DOHH2 (cell line): ENCODE results near the gene RABEP1.

Experiments used
- H3F3A ChIP-seq: fragments of 200-600 bp; sonication (generic), shearing (Covaris generic); 2 replicates; pipeline ENCODE4 v1.6.0; 2016; ENCODE audit warnings: antibody characterized with exemption, mild to moderate bottlenecking; ENCODE audit not compliant: control insufficient read depth, insufficient read depth
- H3K27ac ChIP-seq: fragments of 200-600 bp; sonication (generic); 2 replicates; pipeline ENCODE4 v1.5.1; 2014; ENCODE audit warnings: low read depth, mild to moderate bottlenecking, low read length, moderate library complexity
- H3K27me3 ChIP-seq: fragments of 200-600 bp; sonication (generic); 2 replicates; pipeline ENCODE4 v1.6.1; 2014; ENCODE audit warnings: mild to moderate bottlenecking, low read length, mixed read lengths; ENCODE audit not compliant: control insufficient read depth
- H3K36me3 ChIP-seq: fragments of 200-600 bp; sonication (generic); 2 replicates; pipeline ENCODE4 v1.6.1; 2014; ENCODE audit warnings: mild to moderate bottlenecking, low read length, moderate library complexity, mixed read lengths; ENCODE audit not compliant: control insufficient read depth
- H3K4me1 ChIP-seq: fragments of 200-600 bp; sonication (generic); 2 replicates; pipeline ENCODE4 v1.6.1; 2014; ENCODE audit warnings: mild to moderate bottlenecking, low read length, mixed read lengths; ENCODE audit not compliant: control insufficient read depth
- H3K4me2 ChIP-seq: fragments of 200-600 bp; sonication (generic); 2 replicates; pipeline ENCODE4 v1.6.0; 2014; ENCODE audit warnings: mild to moderate bottlenecking, low read length, moderate library complexity
- H3K4me3 ChIP-seq: fragments of 200-600 bp; sonication (generic); 2 replicates; pipeline ENCODE4 v1.5.1; 2014; ENCODE audit warnings: mild to moderate bottlenecking, low read length, mixed read lengths
- H3K79me2 ChIP-seq: fragments of 200-600 bp; sonication (generic); 2 replicates; pipeline ENCODE4 v1.6.1; 2014; ENCODE audit warnings: mild to moderate bottlenecking, low read length, mixed read lengths; ENCODE audit not compliant: control insufficient read depth
- H3K9me2 ChIP-seq: fragments of 200-600 bp; sonication (generic); replicated peaks from 2 replicates; pipeline ENCODE4 v1.6.1; 2014; ENCODE audit warnings: mild to moderate bottlenecking, low read length, mixed read lengths; ENCODE audit not compliant: control insufficient read depth
- H3K9me3 ChIP-seq: fragments of 200-600 bp; sonication (generic); 2 replicates; pipeline ENCODE4 v1.6.1; 2014; ENCODE audit warnings: antibody characterized with exemption, low read length, mixed read lengths; ENCODE audit not compliant: control insufficient read depth, insufficient read depth
- H4K20me1 ChIP-seq: fragments of 200-600 bp; sonication (generic); 2 replicates; pipeline ENCODE4 v1.6.0; 2014; ENCODE audit warnings: low read depth, mild to moderate bottlenecking, antibody characterized with exemption, low read length, moderate library complexity; ENCODE audit not compliant: control insufficient read depth, insufficient read depth
- CTCF ChIP-seq: fragments of 200-600 bp; sonication (generic); IDR thresholded peaks from one replicate; pipeline ENCODE4 v1.5.1; 2014; ENCODE audit warnings: antibody characterized with exemption, mild to moderate bottlenecking, low read depth, low read length; ENCODE audit not compliant: poor library complexity, severe bottlenecking
- EZH2phosphoT487 ChIP-seq: fragments of 200-600 bp; sonication (generic); IDR thresholded peaks from 2 replicates; pipeline ENCODE4 v1.6.1; 2017; ENCODE audit warnings: borderline replicate concordance, mild to moderate bottlenecking, antibody characterized with exemption, low read length, moderate library complexity, mixed read lengths

Gene RABEP1

GRCh38 chr17:5241861-5242671 is 40.0 kb upstream of the RABEP1 start:
- H4K20me1 ChIP-seq: no peaks in the 10 kb centered on the region
- no peaks in the 10 kb centered on the region for H3K9me2 ChIP-seq
- 0 out of 2 replicates have a peak, but pooled peaks cover 6% of the 10 kb centered on the region for H3K9me3 ChIP-seq
- H3K4me3 ChIP-seq: peak overlapping the region; percentile 63
- H3K4me1 ChIP-seq: peaks cover 46% of the 10 kb centered on the region
- H3F3A ChIP-seq: peaks cover 27% of the 10 kb centered on the region
- peaks cover 1% of the 10 kb centered on the region; the same call in 1 of the 2 replicates for H3K36me3 ChIP-seq
- no peaks in the 10 kb centered on the region for H3K27me3 ChIP-seq
- TF ChIP-seq CTCF (no peak), EZH2phosphoT487 (no peak)
- H3K4me2 ChIP-seq: peak overlapping the region; percentile 84
- no peaks in the 10 kb centered on the region for H3K79me2 ChIP-seq
- peak overlapping the region; percentile 93 for H3K27ac ChIP-seq

GRCh38 chr17:5247621-5248020 is 34.5 kb upstream of the RABEP1 start:
- peaks cover 17% of the 10 kb centered on the region for H3F3A ChIP-seq
- H4K20me1 ChIP-seq: no peaks in the 10 kb centered on the region
- no peak overlapping the region for H3K27ac ChIP-seq
- no peak overlapping the region for H3K4me2 ChIP-seq
- peaks cover 13% of the 10 kb centered on the region for H3K4me1 ChIP-seq
- no peaks in the 10 kb centered on the region for H3K9me3 ChIP-seq
- no peaks in the 10 kb centered on the region for H3K36me3 ChIP-seq
- TF ChIP-seq EZH2phosphoT487 (no peak), CTCF (no peak)
- H3K9me2 ChIP-seq: no peaks in the 10 kb centered on the region
- H3K27me3 ChIP-seq: no peaks in the 10 kb centered on the region
- no peak overlapping the region for H3K4me3 ChIP-seq
- H3K79me2 ChIP-seq: no peaks in the 10 kb centered on the region

- Histone ChIP-seq H3K27me3 (no peaks in the 10 kb centered on the region), H3K9me2 (no peaks in the 10 kb centered on the region), H4K20me1 (no peaks in the 10 kb centered on the region), H3K36me3 (no peaks in the 10 kb centered on the region), H3F3A (peaks cover 11% of the 10 kb centered on the region), H3K79me2 (no peaks in the 10 kb centered on the region), H3K27ac (no peak overlapping the region), H3K4me2 (no peak overlapping the region), H3K4me1 (peaks cover 8% of the 10 kb centered on the region), H3K4me3 (no peak overlapping the region), H3K9me3 (no peaks in the 10 kb centered on the region)
- no peak for TF ChIP-seq CTCF
- no peak for TF ChIP-seq EZH2phosphoT487
These were observed 33.1 kb upstream of the RABEP1 start for GRCh38 chr17:5248821-5249479.
